ENCODE data around the gene TAF11L5.
"Not testable (repeated sequence)": the region's sequence is repeated elsewhere in the genome, so short reads cannot be mapped to it uniquely, and the experiment has no call there.

The TAF11L5 gene

GRCh38 chr5:17524935-17525334 lies at the start of gene TAF11L5:
TAF11L5 (plus strand) TSS chr5:17525235.
- DNase-seq: not testable (repeated sequence)

GRCh38 chr5:17477043-17477442 lies 48.0 kb upstream of the TAF11L5 start:
- DNase-seq: peak in 1 of 2 experiments; percentile 26

GRCh38 chr5:17477573-17478265 lies 47.3 kb upstream of the TAF11L5 start:
- DNase-seq: no peak

GRCh38 chr5:17481378-17481777 lies 43.7 kb upstream of the TAF11L5 start:
- peak in 1 of 2 experiments; percentile 24 for DNase-seq

- no peak for DNase-seq
Measured at GRCh38 chr5:17482790-17483189, 42.2 kb upstream of the TAF11L5 start.

GRCh38 chr5:17486464-17487173 lies 38.4 kb upstream of the TAF11L5 start:
- not testable (repeated sequence) for DNase-seq

- no peak for DNase-seq
Measured at GRCh38 chr5:17487174-17487512, 37.9 kb upstream of the TAF11L5 start.

GRCh38 chr5:17491257-17491656 lies 33.8 kb upstream of the TAF11L5 start:
- DNase-seq: not testable (repeated sequence)

GRCh38 chr5:17492770-17493169 lies 32.3 kb upstream of the TAF11L5 start:
- no peak for DNase-seq

- no peak for DNase-seq
Measured at GRCh38 chr5:17497446-17497845, 27.6 kb upstream of the TAF11L5 start.

- not testable (repeated sequence) for DNase-seq
Measured at GRCh38 chr5:17497931-17498330, 27.1 kb upstream of the TAF11L5 start, which contains the start of gene TAF11L2. TAF11L2 (plus strand) TSS chr5:17498231.

- no peak for DNase-seq
Measured at GRCh38 chr5:17511775-17512325, 13.2 kb upstream of the TAF11L5 start.

GRCh38 chr5:17517526-17517925 lies 7.5 kb upstream of the TAF11L5 start:
- not testable (repeated sequence) for DNase-seq

GRCh38 chr5:17518067-17518466 lies 7.0 kb upstream of the TAF11L5 start, which contains the start of gene TAF11L3:
TAF11L3 (plus strand) TSS chr5:17518367.
- not testable (repeated sequence) for DNase-seq

GRCh38 chr5:17519508-17519907 lies 5.5 kb upstream of the TAF11L5 start:
- DNase-seq: not testable (repeated sequence)

GRCh38 chr5:17521501-17521900 lies 3.5 kb upstream of the TAF11L5 start, which contains the start of gene TAF11L4:
TAF11L4 (plus strand) TSS chr5:17521801.
- not testable (repeated sequence) for DNase-seq

GRCh38 chr5:17526504-17526903 lies 1.5 kb downstream of the TAF11L5 start:
- DNase-seq: not testable (repeated sequence)

GRCh38 chr5:17528369-17528768 lies 3.3 kb downstream of the TAF11L5 start, which contains the start of gene TAF11L6:
TAF11L6 (plus strand) TSS chr5:17528669.
- not testable (repeated sequence) for DNase-seq
